Measurements from ENCODE around the gene GRM1. TPM values are rescaled to one million over a fixed set of nuclear protein-coding genes. Genes with fewer than 3 reads are reported as not detected.

GRM1 gene
- total RNA-seq, 2 experiments from 2014 or later, result not detected

- Histone ChIP-seq H3K4me1 (ENCODE audit: insufficient read depth, low read length) (no peaks in the 10 kb centered on the region), H3K4me3 (ENCODE audit: low read length) (no peak overlapping the region), H3K27ac (ENCODE audit: low read depth in 1 of 2, low read length in 2 of 2) (no peak overlapping the region), H3K9me3 (ENCODE audit: control insufficient read depth in 1 of 2, insufficient read depth in 1 of 2, low read length in 2 of 2) (no peaks in the 10 kb centered on the region), H3K36me3 (ENCODE audit: insufficient read depth, low read length) (no peaks in the 10 kb centered on the region), H3K27me3 (ENCODE audit: control insufficient read depth in 1 of 2, insufficient read depth in 2 of 2, low read length in 2 of 2) (no peaks in the 10 kb centered on the region)
- POLR2A ChIA-PET, result no interaction called here
- Mint-ChIP-seq H3K27me3 (peaks cover 16% of the 10 kb centered on the region), H3K9me3 (no peaks in the 10 kb centered on the region), H3K36me3 (ENCODE audit: low read depth) (no peaks in the 10 kb centered on the region), H3K27ac (no peak overlapping the region), H3K4me1 (ENCODE audit: low read depth) (no peaks in the 10 kb centered on the region), H3K4me3 (no peak overlapping the region)
- ATAC-seq (ENCODE audit: poor library complexity), result no peak
- no peak for TF ChIP-seq CTCF (IDR thresholded peaks at IDR 0.05)
- no peak for DNase-seq
- intact Hi-C loops (cut with DNase I, micrococcal nuclease), result no loop called here
- CTCF ChIA-PET, result no interaction called here
These were observed 441.4 kb downstream of the GRM1 start for GRCh38 chr6:146470091-146470770.

- Mint-ChIP-seq H3K9me3 (peaks cover 3% of the 10 kb centered on the region), H3K4me3 (no peak overlapping the region), H3K27me3 (peaks cover 16% of the 10 kb centered on the region), H3K27ac (no peak overlapping the region), H3K36me3 (ENCODE audit: low read depth) (no peaks in the 10 kb centered on the region), H3K4me1 (ENCODE audit: low read depth) (no peaks in the 10 kb centered on the region)
- ATAC-seq (ENCODE audit: poor library complexity), result no peak
- no peak overlapping the region for H3K4me3 ChIP-seq (ENCODE audit: low read length)
- POLR2A ChIA-PET, result no interaction called here
- intact Hi-C loops (cut with DNase I, micrococcal nuclease), result no loop called here
- no peak overlapping the region for H3K27ac ChIP-seq (ENCODE audit: low read depth in 1 of 2, low read length in 2 of 2)
- CTCF ChIA-PET, result no interaction called here
- DNase-seq, result no peak
- H3K27me3 ChIP-seq (ENCODE audit: control insufficient read depth in 1 of 2, insufficient read depth in 2 of 2, low read length in 2 of 2), result no peaks in the 10 kb centered on the region
- no peaks in the 10 kb centered on the region for H3K36me3 ChIP-seq (ENCODE audit: insufficient read depth, low read length)
- peaks cover 0 to 5% of the 10 kb centered on the region in 2 experiments for H3K9me3 ChIP-seq (ENCODE audit: control insufficient read depth in 1 of 2, insufficient read depth in 1 of 2, low read length in 2 of 2)
- no peaks in the 10 kb centered on the region for H3K4me1 ChIP-seq (ENCODE audit: insufficient read depth, low read length)
- TF ChIP-seq CTCF (IDR thresholded peaks at IDR 0.05), result no peak
These were observed 444.1 kb downstream of the GRM1 start for GRCh38 chr6:146472918-146473317.

GRCh38 chr6:146481527-146481926 lies 452.7 kb downstream of the GRM1 start:
- no peak overlapping the region for H3K27ac ChIP-seq (ENCODE audit: low read depth in 1 of 2, low read length in 2 of 2)
- no peaks in the 10 kb centered on the region for H3K27me3 ChIP-seq (ENCODE audit: control insufficient read depth in 1 of 2, insufficient read depth in 2 of 2, low read length in 2 of 2)
- no peak for ATAC-seq (ENCODE audit: poor library complexity)
- H3K36me3 Mint-ChIP-seq (ENCODE audit: low read depth), result no peaks in the 10 kb centered on the region
- no peaks in the 10 kb centered on the region for H3K27me3 Mint-ChIP-seq
- H3K36me3 ChIP-seq (ENCODE audit: insufficient read depth, low read length), result no peaks in the 10 kb centered on the region
- TF ChIP-seq CTCF (IDR thresholded peaks at IDR 0.05), result no peak
- H3K9me3 ChIP-seq (ENCODE audit: control insufficient read depth in 1 of 2, insufficient read depth in 1 of 2, low read length in 2 of 2), result peaks cover 0 to 3% of the 10 kb centered on the region in 2 experiments
- CTCF ChIA-PET, result no interaction called here
- intact Hi-C loops (cut with DNase I, micrococcal nuclease), result no loop called here
- DNase-seq, result no peak
- H3K4me3 Mint-ChIP-seq, result no peak overlapping the region
- no peaks in the 10 kb centered on the region for H3K4me1 ChIP-seq (ENCODE audit: insufficient read depth, low read length)
- H3K4me1 Mint-ChIP-seq (ENCODE audit: low read depth), result no peaks in the 10 kb centered on the region
- no peak overlapping the region for H3K27ac Mint-ChIP-seq
- POLR2A ChIA-PET, result no interaction called here
- H3K4me3 ChIP-seq (ENCODE audit: low read length), result no peak overlapping the region
- H3K9me3 Mint-ChIP-seq, result peaks cover 8% of the 10 kb centered on the region

Measured in CD4-positive, alpha-beta T cell (primary cell).